ENCODE results near the gene BTBD19. TPM values are rescaled to one million over a fixed set of nuclear protein-coding genes. Genes with fewer than 3 reads are reported as not detected.

The BTBD19 gene
- polyA plus RNA-seq, 1 experiment: 7.3 TPM

DNA sequence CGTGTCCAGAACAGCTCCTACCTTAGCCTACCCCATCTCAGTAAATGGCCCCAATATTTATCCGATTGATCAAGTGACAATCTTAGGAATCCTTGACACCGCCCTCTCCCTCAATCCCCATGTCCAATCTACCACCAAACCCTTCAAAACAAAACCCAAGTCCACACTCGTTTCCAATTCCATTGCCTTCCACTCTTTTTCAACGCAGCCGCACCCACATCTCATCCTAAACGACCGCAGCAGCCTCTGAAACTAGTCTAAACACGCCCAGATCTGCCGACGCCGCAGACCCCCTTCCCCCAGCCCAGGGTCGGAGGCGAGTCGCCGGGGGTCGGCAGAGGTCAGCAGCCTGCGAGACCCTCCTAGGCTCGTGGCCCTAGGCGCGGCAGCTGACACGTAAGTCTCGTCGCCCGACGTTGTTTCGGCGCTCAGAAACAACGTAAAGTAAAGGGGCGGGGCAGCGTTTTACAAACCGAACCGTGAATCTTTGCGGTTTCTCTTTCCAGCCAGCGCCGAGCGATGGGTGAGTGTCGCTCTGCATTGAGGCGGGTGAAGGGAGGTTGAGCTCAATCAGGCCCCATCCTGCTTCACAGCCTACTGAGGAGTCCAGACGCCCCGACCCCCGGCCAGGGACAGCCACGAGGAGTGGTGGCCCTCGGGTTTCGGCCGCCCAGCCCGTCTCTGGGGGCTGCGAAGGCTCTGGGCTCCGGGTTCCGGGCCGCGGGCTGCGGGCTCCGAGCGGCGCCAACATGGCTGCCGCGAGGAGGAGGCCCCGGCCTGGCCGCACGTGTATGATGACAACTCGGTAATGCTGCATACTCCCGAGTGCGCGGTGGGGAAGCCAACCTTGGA lies 33.0 kb upstream of the BTBD19 start, which contains the start of gene RPS8:
Gene RPS8 (plus strand): TSS at position 463 of the 852 bp plus-strand sequence. CDS start 57 bp downstream, at position 520.
- CTCF ChIA-PET: interaction anchor here (0.9 to 2.1 kb wide), 5 partner anchors 10 to 47 kb away, joined by 3 to 9 read pairs (median 6); partner anchors contain the start of genes PLK3 and RNU5D-1

DNA sequence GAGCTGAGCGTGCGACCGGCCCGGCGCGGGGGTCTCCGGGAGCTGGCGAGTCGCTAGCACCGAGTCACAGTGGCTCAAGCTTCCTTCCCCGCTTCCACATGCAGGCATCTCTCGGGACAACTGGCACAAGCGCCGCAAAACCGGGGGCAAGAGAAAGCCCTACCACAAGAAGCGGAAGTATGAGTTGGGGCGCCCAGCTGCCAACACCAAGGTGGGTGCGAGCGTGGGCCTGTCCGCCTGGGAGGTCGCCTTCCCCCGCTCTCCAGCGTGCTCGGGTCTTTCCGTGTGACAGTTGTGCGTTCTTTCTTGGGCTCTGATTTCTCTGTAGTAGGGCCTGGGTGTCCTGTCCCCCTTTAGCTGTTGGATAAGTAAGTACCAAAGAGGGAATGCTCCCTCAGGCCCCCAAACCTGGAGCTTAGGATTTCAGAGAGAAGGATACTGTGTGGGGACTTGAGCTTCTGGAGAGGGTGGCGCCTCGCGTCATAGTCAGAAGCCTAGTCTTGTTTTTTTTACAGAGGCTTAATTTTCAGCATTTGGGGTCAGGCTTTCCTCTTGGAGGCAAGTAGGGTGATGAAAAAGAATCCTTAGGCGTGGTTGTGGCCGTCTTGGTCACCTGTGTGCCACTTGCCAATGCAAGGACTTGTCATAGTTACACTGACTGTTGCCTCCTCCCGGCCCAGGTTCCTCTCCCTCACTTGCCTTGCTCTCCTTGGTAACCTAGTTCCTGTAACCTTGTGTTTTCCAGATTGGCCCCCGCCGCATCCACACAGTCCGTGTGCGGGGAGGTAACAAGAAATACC lies 32.2 kb upstream of the BTBD19 start:
- peak overlapping the region; percentile 92 for H3K4me3 ChIP-seq (ENCODE audit: low read depth, low read length)
- no peak for TF ChIP-seq CTCF (IDR thresholded peaks at IDR 0.05; ENCODE audit: low read depth, low read length)
- no peaks in the 10 kb centered on the region; the same call in 1 of the 2 replicates for H3K9me3 ChIP-seq (ENCODE audit: control insufficient read depth, insufficient read depth, low read length)
- peak overlapping the region; percentile 96 for H3K27ac ChIP-seq (ENCODE audit: low read depth, low read length)
- no peaks in the 10 kb centered on the region for H3K27me3 ChIP-seq (ENCODE audit: control insufficient read depth, insufficient read depth, low read length)
- ChIA-PET POLR2A (interaction anchor here (0.5 to 2.5 kb wide), 25 partner anchors 8 to 1647 kb away, joined by 3 to 23 read pairs (median 5); partner anchors contain the start of genes BEST4, BTBD19, PLK3 and RNU5D-1), CTCF (interaction anchor here (0.9 to 2.1 kb wide), 5 partner anchors 14 to 48 kb away, joined by 4 to 9 read pairs (median 4); partner anchors contain the start of gene PLK3)
- no peak for DNase-seq (ENCODE audit: low read depth, low spot score)

More for the DNA sequence above, 33.0 kb upstream of the BTBD19 start, which contains the start of gene RPS8:
- H3K27ac ChIP-seq (ENCODE audit: low read depth, low read length): peak within 1 kb of the TSS; percentile 96
- TF ChIP-seq CTCF (IDR thresholded peaks at IDR 0.05; ENCODE audit: low read depth, low read length): no peak
- H3K4me3 ChIP-seq (ENCODE audit: low read depth, low read length): peak within 1 kb of the TSS; percentile 92
- H3K9me3 ChIP-seq (ENCODE audit: control insufficient read depth, insufficient read depth, low read length): no peaks in the 10 kb centered on the region; the same call in 1 of the 2 replicates
- peak; percentile 76 for DNase-seq (ENCODE audit: low read depth, low spot score)
- no peaks in the 10 kb centered on the region for H3K27me3 ChIP-seq (ENCODE audit: control insufficient read depth, insufficient read depth, low read length)
- POLR2A ChIA-PET: interaction anchor here (0.5 to 2.5 kb wide), 32 partner anchors 8 to 1648 kb away, joined by 3 to 23 read pairs (median 4); partner anchors contain the start of genes BEST4, BTBD19, HECTD3 and PLK3

DNA sequence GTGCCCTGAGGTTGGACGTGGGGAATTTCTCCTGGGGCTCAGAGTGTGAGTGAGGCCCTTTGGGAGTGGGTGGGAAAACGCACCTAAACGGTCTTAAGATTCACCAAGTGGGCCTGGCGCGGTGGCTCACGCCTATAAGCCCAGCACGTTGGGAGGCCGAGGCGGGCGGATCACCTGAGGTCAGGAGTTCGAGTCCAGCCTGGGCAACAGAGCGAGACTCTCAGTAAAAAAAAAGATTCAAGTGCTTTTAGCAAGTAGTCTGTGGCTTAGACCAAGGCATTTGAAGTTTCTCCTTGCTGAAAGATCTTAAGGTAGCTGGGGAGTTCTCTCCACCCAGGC lies 31.6 kb upstream of the BTBD19 start:
- peak overlapping the region; percentile 92 for H3K4me3 ChIP-seq (ENCODE audit: low read depth, low read length)
- no peaks in the 10 kb centered on the region; the same call in 1 of the 2 replicates for H3K9me3 ChIP-seq (ENCODE audit: control insufficient read depth, insufficient read depth, low read length)
- no peak for TF ChIP-seq CTCF (IDR thresholded peaks at IDR 0.05; ENCODE audit: low read depth, low read length)
- CTCF ChIA-PET: interaction anchor here (0.9 to 2.0 kb wide), 4 partner anchors 14 to 48 kb away, joined by 4 to 6 read pairs (median 4); partner anchors contain the start of gene PLK3
- H3K27me3 ChIP-seq (ENCODE audit: control insufficient read depth, insufficient read depth, low read length): no peaks in the 10 kb centered on the region
- no peak for DNase-seq (ENCODE audit: low read depth, low spot score)
- peak overlapping the region; percentile 21 for H3K27ac ChIP-seq (ENCODE audit: low read depth, low read length)
- POLR2A ChIA-PET: interaction anchor here (0.6 to 2.5 kb wide), 8 partner anchors 10 to 563 kb away, joined by 3 to 23 read pairs (median 11); partner anchors contain the start of genes BEST4, PLK3 and RNU5D-1

DNA sequence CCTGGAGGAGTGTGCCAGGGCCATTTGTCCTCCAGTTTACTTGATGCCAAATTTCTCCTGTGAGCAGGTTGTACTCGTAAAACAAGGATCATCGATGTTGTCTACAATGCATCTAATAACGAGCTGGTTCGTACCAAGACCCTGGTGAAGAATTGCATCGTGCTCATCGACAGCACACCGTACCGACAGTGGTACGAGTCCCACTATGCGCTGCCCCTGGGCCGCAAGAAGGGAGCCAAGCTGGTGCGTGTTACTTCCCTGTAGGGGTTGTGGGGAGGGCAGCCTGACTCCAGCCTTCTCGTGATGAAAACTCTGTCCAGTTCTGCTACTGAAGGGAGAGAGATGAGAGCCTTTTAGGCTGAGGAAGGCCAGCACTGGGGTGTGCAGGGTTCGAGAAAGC lies 30.8 kb upstream of the BTBD19 start:
- Histone ChIP-seq H3K4me3 (ENCODE audit: low read depth, low read length) (peak overlapping the region; percentile 92), H3K27me3 (ENCODE audit: control insufficient read depth, insufficient read depth, low read length) (no peaks in the 10 kb centered on the region), H3K27ac (ENCODE audit: low read depth, low read length) (peak overlapping the region; percentile 21), H3K9me3 (ENCODE audit: control insufficient read depth, insufficient read depth, low read length) (no peaks in the 10 kb centered on the region; the same call in 1 of the 2 replicates)
- CTCF ChIA-PET: interaction anchor here (0.8 to 1.3 kb wide), 4 partner anchors 8 to 237 kb away, joined by 3 to 4 read pairs (median 3); partner anchors contain the start of gene PLK3
- DNase-seq (ENCODE audit: low read depth, low spot score): no peak
- TF ChIP-seq CTCF (IDR thresholded peaks at IDR 0.05; ENCODE audit: low read depth, low read length): no peak
- POLR2A ChIA-PET: interaction anchor here (1.0 kb wide), 1 partner anchor 41 kb away, joined by 3 read pairs; no protein-coding TSS in a partner anchor
